Activated naive CD4-positive, alpha-beta T cell treated with anti-CD3 and anti-CD28 coated beads, Interleukin-2, amount 50 U/mL, for 24 hours (primary cell): ENCODE measurements around the gene SETD7.
"Not testable (repeated sequence)": the region's sequence is repeated elsewhere in the genome, so short reads cannot be mapped to it uniquely, and the experiment has no call there.

ENCODE experiments used
- H3K27ac Mint-ChIP-seq: one replicate; pipeline ENCODE4 v1.8.0; 2021; ENCODE audit warnings: mild to moderate bottlenecking, mixed read lengths
- H3K27me3 Mint-ChIP-seq: one replicate; pipeline ENCODE4 v1.8.0; 2021; ENCODE audit warnings: mixed read lengths
- H3K36me3 Mint-ChIP-seq: one replicate; pipeline ENCODE4 v1.8.0; 2021; ENCODE audit warnings: mixed read lengths
- H3K4me1 Mint-ChIP-seq: one replicate; pipeline ENCODE4 v1.8.0; 2021; ENCODE audit warnings: mixed read lengths
- H3K4me3 Mint-ChIP-seq: one replicate; pipeline ENCODE4 v1.8.0; 2021; ENCODE audit warnings: mild to moderate bottlenecking, mixed read lengths
- H3K9me3 Mint-ChIP-seq: one replicate; pipeline ENCODE4 v1.8.0; 2021; ENCODE audit warnings: mixed read lengths

Gene SETD7

GRCh38 chr4:139476363-139476762 is 79.7 kb downstream of the SETD7 start:
- Mint-ChIP-seq H3K27me3 (no peaks in the 10 kb centered on the region), H3K27ac (no peak overlapping the region), H3K36me3 (peaks cover 22% of the 10 kb centered on the region), H3K9me3 (peaks cover 8% of the 10 kb centered on the region), H3K4me1 (no peaks in the 10 kb centered on the region), H3K4me3 (no peak overlapping the region)

DNA sequence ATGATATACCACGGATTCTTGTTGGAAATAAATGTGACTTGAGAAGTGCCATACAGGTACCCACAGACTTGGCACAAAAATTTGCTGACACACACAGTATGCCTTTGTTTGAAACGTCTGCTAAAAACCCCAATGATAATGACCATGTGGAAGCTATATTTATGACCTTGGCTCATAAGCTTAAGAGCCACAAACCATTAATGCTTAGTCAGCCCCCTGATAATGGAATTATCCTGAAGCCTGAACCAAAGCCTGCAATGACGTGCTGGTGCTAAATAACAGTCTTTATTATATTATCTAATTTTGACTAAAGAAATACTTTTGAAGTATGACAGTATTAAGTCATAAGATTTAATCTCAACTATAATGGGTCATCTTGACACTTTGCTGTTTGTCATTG is 83.2 kb downstream of the SETD7 start:
- Mint-ChIP-seq H3K9me3 (peaks cover 18% of the 10 kb centered on the region), H3K4me3 (no peak overlapping the region), H3K36me3 (peaks cover 38% of the 10 kb centered on the region), H3K4me1 (peaks cover 12% of the 10 kb centered on the region), H3K27ac (no peak overlapping the region), H3K27me3 (no peaks in the 10 kb centered on the region)

- Mint-ChIP-seq H3K4me1 (peaks cover 12% of the 10 kb centered on the region), H3K36me3 (peaks cover 35% of the 10 kb centered on the region), H3K4me3 (no peak overlapping the region), H3K9me3 (peaks cover 18% of the 10 kb centered on the region), H3K27ac (no peak overlapping the region), H3K27me3 (no peaks in the 10 kb centered on the region)
Observed at GRCh38 chr4:139470997-139471665, 84.9 kb downstream of the SETD7 start.

GRCh38 chr4:139470295-139470694 is 85.7 kb downstream of the SETD7 start:
- no peak overlapping the region for H3K4me3 Mint-ChIP-seq
- H3K36me3 Mint-ChIP-seq: peaks cover 35% of the 10 kb centered on the region
- peaks cover 18% of the 10 kb centered on the region for H3K9me3 Mint-ChIP-seq
- H3K4me1 Mint-ChIP-seq: peaks cover 15% of the 10 kb centered on the region
- H3K27me3 Mint-ChIP-seq: no peaks in the 10 kb centered on the region
- H3K27ac Mint-ChIP-seq: no peak overlapping the region

- Mint-ChIP-seq H3K9me3 (peaks cover 18% of the 10 kb centered on the region), H3K36me3 (peaks cover 35% of the 10 kb centered on the region), H3K4me3 (no peak overlapping the region), H3K27me3 (no peaks in the 10 kb centered on the region), H3K27ac (no peak overlapping the region), H3K4me1 (peaks cover 15% of the 10 kb centered on the region)
Observed at GRCh38 chr4:139469869-139470268, 86.2 kb downstream of the SETD7 start.

- H3K27me3 Mint-ChIP-seq: no peaks in the 10 kb centered on the region
- peaks cover 18% of the 10 kb centered on the region for H3K9me3 Mint-ChIP-seq
- H3K27ac Mint-ChIP-seq: no peak overlapping the region
- peaks cover 33% of the 10 kb centered on the region for H3K36me3 Mint-ChIP-seq
- no peak overlapping the region for H3K4me3 Mint-ChIP-seq
- H3K4me1 Mint-ChIP-seq: peaks cover 15% of the 10 kb centered on the region
Observed at GRCh38 chr4:139469216-139469615, 86.8 kb downstream of the SETD7 start.

- not testable (repeated sequence) for H3K27ac Mint-ChIP-seq, H3K27me3 Mint-ChIP-seq, H3K4me3 Mint-ChIP-seq
- peaks cover 16% of the 10 kb centered on the region for H3K4me1 Mint-ChIP-seq
- H3K9me3 Mint-ChIP-seq: peaks cover 18% of the 10 kb centered on the region
- H3K36me3 Mint-ChIP-seq: peaks cover 33% of the 10 kb centered on the region
Observed at GRCh38 chr4:139468756-139469155, 87.3 kb downstream of the SETD7 start.

- H3K9me3 Mint-ChIP-seq: peaks cover 10% of the 10 kb centered on the region
- H3K36me3 Mint-ChIP-seq: peaks cover 17% of the 10 kb centered on the region
- no peak overlapping the region for H3K27ac Mint-ChIP-seq
- H3K4me3 Mint-ChIP-seq: no peak overlapping the region
- H3K27me3 Mint-ChIP-seq: no peaks in the 10 kb centered on the region
- H3K4me1 Mint-ChIP-seq: peaks cover 24% of the 10 kb centered on the region
Observed at GRCh38 chr4:139465922-139466321, 90.1 kb downstream of the SETD7 start.

DNA sequence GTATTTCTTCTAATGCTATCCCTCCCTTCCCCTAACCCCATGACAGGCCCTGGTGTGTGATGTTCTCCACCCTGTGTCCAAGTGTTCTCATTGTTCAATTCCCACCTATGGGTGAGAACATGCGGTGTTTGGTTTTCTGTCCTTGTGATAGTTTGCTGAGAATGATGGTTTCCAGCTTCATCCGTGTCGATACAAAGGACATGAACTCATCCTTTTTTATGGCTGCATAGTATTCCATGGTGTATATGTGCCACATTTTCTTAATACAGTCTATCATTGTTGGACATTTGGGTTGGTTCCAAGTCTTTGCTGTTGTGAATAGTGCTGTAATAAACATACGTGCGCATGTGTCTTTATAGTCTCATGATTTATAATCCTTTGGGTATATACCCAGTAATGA is 91.5 kb downstream of the SETD7 start:
- H3K4me3 Mint-ChIP-seq, H3K27ac Mint-ChIP-seq, H3K27me3 Mint-ChIP-seq: not testable (repeated sequence)
- peaks cover 19% of the 10 kb centered on the region for H3K36me3 Mint-ChIP-seq
- H3K9me3 Mint-ChIP-seq: peaks cover 10% of the 10 kb centered on the region
- H3K4me1 Mint-ChIP-seq: peaks cover 31% of the 10 kb centered on the region

DNA sequence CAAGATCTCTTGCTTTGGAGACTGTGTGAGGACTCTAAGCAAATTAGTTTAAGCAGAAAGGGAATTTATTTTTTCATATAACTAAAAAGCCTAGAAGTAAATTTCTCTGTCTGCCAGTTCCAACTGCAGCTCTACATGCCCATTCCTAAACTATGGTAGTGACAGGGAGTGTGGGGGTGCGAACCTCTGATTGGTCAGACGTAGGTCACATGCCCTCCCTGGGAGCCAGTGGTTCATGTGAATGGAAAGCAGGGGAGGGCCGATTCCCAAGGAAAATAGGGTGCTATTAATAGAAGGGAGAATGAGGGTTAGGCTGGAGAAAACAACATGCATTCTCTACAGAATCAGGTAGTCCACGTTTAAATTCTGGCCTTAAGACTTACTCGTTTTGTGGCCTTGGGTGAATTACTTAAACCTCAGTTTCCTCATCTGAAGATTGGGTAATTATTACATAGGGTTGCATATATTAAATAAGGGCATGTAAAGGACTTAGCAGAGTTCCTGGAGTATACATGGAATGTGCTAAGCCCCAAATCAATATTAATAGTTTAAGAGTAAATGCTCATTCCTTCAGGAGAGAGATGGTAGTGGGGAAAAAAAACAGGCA is 94.9 kb downstream of the SETD7 start:
- no peak overlapping the region for H3K4me3 Mint-ChIP-seq
- H3K27me3 Mint-ChIP-seq: no peaks in the 10 kb centered on the region
- H3K9me3 Mint-ChIP-seq: no peaks in the 10 kb centered on the region
- H3K27ac Mint-ChIP-seq: no peak overlapping the region
- H3K36me3 Mint-ChIP-seq: peaks cover 7% of the 10 kb centered on the region
- H3K4me1 Mint-ChIP-seq: peaks cover 54% of the 10 kb centered on the region

GRCh38 chr4:139460565-139460964 is 95.5 kb downstream of the SETD7 start:
- Mint-ChIP-seq H3K4me3 (no peak overlapping the region), H3K9me3 (no peaks in the 10 kb centered on the region), H3K27ac (no peak overlapping the region), H3K4me1 (peaks cover 56% of the 10 kb centered on the region), H3K36me3 (peaks cover 7% of the 10 kb centered on the region), H3K27me3 (no peaks in the 10 kb centered on the region)

- H3K27me3 Mint-ChIP-seq: no peaks in the 10 kb centered on the region
- peaks cover 7% of the 10 kb centered on the region for H3K36me3 Mint-ChIP-seq
- H3K9me3 Mint-ChIP-seq: no peaks in the 10 kb centered on the region
- H3K4me1 Mint-ChIP-seq: peaks cover 70% of the 10 kb centered on the region
- H3K27ac Mint-ChIP-seq: peak overlapping the region; percentile 15
- no peak overlapping the region for H3K4me3 Mint-ChIP-seq
Observed at GRCh38 chr4:139458999-139459398, 97.0 kb downstream of the SETD7 start.

DNA sequence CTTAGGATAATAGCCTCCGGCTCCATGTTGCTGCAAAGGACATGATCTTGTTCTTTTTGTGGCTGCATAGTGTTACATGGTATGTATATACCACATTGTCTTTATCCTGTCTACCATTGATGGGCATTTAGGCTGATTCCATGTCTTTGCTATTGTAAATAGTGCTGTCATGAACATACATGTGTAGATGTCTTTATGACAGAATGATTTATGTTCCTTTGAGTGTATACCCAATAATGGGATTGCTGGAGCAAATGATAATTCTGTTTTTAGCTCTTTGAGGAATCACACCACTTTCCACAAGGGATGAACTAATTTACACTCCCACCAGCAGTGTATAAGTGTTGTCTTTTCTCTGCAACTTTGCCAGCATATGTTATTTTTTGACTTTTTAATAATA is 97.5 kb downstream of the SETD7 start:
- Mint-ChIP-seq H3K9me3 (no peaks in the 10 kb centered on the region), H3K36me3 (peaks cover 7% of the 10 kb centered on the region), H3K27ac (no peak overlapping the region), H3K4me3 (no peak overlapping the region), H3K4me1 (peaks cover 67% of the 10 kb centered on the region), H3K27me3 (no peaks in the 10 kb centered on the region)

DNA sequence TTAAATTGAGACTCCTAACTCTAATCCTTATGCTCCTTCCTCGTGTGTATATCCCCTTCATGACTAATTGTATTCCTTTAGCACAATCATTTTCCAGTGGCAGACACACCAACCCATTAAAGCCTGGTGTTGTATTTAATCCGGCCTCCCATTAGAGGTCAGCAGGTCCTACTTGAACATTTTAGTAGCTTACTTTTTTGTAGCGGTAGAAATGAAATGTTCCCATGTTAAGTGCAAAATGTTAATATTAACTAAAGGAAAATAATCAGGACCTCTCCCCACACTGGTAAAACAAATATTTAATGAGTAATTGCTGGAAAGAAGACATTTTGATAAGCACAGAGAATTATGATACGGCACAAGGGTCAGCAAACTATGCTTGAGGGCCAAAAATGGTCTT is 98.7 kb downstream of the SETD7 start:
- Mint-ChIP-seq H3K36me3 (peaks cover 5% of the 10 kb centered on the region), H3K27me3 (no peaks in the 10 kb centered on the region), H3K9me3 (no peaks in the 10 kb centered on the region), H3K27ac (no peak overlapping the region), H3K4me3 (peak overlapping the region; percentile 42), H3K4me1 (peaks cover 71% of the 10 kb centered on the region)

GRCh38 chr4:139455126-139455538 is 100.9 kb downstream of the SETD7 start:
- Mint-ChIP-seq H3K27ac (peak overlapping the region; percentile 36), H3K4me1 (peaks cover 72% of the 10 kb centered on the region), H3K9me3 (no peaks in the 10 kb centered on the region), H3K27me3 (no peaks in the 10 kb centered on the region), H3K36me3 (peaks cover 4% of the 10 kb centered on the region), H3K4me3 (peak overlapping the region; percentile 98)

DNA sequence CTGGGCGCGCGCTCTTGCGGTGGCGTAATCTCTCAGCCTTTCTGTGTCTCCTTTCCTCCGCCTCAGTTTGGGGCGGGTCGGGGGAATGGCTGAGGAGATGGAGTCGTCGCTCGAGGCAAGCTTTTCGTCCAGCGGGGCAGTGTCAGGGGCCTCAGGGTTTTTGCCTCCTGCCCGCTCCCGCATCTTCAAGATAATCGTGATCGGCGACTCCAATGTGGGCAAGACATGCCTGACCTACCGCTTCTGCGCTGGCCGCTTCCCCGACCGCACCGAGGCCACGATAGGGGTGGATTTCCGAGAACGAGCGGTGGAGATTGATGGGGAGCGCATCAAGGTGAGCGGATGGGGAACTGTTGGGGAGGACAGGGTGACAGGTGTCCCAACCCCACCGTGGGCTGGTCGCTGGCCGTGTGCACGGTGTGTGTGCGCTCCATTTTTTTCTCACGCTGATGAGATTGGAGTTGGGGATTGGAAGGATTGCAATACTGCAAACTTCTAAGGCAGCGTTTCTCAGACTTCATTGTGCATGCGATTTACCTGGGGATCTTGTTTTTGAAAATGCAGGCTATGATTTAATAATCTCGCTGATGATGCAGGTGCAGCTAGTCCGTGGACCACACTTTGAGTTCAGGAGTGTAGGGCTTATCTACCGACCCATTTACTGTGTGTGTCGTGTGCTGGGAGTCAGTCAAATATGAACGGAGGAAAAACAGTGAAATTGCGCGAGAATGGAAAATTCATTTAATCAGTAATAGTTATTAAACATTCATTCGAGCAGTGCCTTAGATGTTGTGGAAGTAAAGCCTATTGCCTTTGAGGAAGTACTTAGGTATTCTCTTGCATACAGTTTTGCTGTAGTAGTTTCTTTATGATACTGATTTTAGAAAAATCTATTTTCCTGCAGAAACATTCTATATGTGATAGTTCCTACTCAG is 101.6 kb downstream of the SETD7 start, which contains the start of gene RAB33B:
Gene RAB33B, plus strand, starts transcription at position 11 of the 935 bp plus-strand sequence. Its CDS starts 75 bp downstream, at position 86.
- H3K27me3 Mint-ChIP-seq: no peaks in the 10 kb centered on the region
- H3K9me3 Mint-ChIP-seq: no peaks in the 10 kb centered on the region
- H3K27ac Mint-ChIP-seq: peak within 1 kb of the TSS; percentile 99

More for the DNA sequence above, 101.6 kb downstream of the SETD7 start, which contains the start of gene RAB33B:
- Mint-ChIP-seq H3K4me1 (peaks cover 67% of the 10 kb centered on the region), H3K36me3 (no peaks in the 10 kb centered on the region), H3K4me3 (peak within 1 kb of the TSS; percentile 98)
